ENCODE measurements around the gene SPTB.

Gene SPTB

DNA sequence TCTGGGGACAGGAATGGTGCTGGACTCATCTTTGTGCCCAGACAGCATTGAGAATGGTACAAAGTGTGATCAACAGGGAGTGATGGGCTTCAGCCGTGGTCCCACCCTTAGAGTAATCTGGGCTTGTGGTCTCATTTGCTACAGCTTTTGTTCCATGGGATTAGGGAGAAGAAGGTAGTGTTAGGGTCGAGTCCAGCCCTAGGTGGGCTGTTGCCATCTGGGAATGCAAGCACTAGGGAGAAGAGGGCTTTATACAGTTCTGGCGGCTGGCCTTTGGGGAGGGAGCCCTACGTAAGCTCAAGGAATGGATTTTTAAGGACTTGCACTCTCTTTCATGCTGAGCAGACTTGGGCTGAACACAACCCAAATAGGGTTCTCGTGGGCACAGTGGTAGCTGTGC is 170.6 kb downstream of the SPTB start:
- DNase-seq (ENCODE audit: low read depth), result no peak

DNA sequence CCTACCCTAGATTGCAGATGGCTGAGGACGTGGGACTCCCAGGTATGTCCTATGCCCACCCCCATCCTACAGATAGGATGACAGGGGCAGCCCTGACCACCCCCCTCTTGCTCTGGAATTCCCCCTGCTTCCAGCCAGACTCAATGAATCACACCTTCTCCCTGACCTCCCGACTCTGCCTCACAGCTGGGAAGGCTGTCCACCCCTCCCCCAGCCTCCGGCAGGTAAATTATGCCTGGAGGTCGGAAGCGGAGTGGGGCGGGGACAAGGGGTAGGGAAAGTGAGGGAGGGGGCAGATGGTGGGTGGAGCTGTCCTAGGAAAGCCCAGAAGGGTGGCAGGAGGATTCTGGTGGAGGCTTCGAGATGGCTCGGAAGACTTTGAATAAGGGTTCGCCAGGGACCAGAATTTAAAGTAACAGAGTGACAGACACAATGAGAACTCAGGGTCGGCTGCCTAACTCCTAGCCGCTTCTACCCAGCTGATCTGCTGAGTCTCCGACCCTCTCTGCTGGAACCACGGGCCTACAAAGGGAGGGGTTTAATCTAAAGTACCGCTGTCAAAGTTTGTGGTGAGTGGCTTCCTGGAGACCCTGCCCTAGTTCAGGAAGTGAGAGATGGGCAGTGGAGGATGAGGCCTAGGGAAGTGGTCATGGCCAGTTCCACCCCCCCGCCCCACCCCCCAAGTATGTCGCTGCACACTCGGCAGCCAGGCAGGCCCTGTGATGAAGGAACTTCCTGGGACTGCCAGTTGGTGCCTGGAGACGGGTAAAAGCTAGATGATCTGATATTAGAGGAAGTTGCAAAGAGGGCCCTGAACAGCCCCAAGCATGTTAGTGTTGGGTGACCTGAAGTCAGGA is 171.3 kb downstream of the SPTB start:
- DNase-seq (ENCODE audit: low read depth), result no peak

DNA sequence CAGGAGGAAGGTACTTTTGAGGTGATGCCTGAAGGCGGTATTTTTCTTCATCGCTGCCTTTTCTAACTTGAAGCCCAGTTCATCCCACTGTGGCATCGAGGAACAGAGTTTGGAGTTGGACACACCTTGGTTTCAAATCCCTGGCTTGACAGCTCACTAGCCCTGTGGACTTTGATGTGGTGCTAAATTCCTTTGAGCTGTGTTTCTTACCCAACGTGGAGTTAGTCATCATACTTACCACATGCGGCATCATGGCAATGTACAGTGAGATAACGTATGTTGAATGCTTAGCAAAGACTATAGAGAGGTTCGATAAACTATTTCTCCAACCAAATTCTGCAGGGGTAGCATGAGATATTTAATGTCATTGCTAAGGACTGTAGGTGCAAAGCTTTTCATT is 172.0 kb downstream of the SPTB start:
- DNase-seq (ENCODE audit: low read depth), result no peak

DNA sequence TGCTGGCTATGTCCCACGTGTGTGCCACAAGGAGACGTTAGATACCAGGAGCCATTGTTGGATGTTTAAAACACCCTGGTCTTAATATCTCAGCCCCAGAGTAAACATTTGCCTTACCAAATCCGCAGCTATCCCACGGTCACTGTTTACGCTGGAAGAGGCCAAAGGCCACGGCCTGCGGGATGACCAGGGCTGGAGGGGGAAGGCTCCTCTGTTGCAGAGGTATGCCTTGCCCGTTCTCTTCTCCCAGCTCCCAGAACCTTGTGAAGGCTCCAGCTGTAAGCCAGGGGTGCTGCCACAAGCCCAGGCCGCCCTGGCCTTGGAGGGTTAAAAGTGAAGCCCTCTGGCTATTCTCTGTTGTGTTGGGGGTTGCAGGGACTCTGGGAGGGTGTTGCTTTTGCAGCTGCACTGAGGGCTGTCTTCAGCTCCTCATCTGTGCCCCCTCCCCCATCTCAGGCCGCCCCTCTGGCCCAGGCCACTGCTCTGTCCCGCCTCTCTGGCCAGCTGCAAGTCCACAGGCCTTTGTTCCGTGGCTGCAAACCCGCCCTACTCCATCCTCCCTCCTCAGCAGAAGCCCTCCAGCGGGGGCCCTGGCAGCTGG is 173.0 kb downstream of the SPTB start:
- DNase-seq (ENCODE audit: low read depth), result no peak

DNA sequence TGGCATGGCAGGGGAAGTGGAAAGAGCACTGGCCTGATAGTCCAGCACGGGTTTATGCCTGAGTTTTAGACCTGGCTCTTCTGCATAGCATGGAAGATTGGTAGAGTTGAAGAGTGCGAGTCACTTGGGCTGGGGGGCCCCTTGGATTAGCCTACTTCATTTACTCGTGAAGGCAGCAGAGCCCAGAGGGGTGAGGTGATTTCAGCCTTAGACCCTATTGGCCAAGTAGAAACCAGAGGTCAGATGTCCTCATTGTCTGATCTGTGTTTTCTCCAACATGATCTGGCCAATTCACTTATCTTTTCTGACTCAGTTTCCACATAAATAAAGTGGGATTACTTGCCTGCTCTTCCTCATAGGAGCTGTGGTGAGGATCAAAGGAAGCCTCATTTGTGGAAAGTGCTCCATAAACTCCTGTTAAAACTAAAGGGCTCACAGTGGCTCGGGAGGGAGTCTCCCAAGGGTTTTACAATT is 173.6 kb downstream of the SPTB start:
- DNase-seq (ENCODE audit: low read depth), result no peak

DNA sequence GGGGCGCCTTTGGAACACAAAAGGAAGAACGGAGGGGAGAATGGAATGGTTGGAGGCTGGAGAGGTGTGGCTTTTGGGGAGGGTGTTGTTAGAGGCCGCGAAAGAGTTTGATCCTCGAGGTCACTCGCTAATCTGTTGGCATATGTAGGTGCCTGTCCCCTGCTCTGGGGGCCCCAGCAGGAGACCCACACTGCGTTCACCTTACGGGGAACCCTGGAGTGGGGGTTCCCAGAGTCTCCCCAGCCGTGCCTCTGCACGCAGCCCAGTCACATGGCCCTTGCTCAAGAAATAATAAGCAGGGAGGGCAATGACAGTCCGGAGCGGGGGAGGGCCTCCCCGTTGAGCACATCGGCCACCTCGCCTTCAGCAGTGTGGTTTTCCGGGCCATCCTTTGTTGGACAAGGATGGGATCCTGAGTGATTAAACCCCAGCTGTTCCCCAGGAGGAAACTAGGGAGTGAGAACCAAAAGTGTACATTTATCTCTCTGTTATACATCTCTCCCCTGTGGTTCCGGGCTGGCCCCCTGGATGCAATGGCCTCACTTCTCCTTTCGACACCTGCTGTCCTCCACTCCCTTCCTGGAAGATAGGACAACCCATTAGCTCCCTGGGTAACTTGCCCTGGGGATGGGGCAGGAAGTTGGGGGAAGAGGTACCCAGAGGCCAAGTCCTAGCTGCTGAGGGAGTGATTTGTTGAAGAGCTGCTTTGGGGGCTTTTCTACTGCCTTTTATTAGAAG is 174.2 kb downstream of the SPTB start:
- DNase-seq (ENCODE audit: low read depth), result no peak

DNA sequence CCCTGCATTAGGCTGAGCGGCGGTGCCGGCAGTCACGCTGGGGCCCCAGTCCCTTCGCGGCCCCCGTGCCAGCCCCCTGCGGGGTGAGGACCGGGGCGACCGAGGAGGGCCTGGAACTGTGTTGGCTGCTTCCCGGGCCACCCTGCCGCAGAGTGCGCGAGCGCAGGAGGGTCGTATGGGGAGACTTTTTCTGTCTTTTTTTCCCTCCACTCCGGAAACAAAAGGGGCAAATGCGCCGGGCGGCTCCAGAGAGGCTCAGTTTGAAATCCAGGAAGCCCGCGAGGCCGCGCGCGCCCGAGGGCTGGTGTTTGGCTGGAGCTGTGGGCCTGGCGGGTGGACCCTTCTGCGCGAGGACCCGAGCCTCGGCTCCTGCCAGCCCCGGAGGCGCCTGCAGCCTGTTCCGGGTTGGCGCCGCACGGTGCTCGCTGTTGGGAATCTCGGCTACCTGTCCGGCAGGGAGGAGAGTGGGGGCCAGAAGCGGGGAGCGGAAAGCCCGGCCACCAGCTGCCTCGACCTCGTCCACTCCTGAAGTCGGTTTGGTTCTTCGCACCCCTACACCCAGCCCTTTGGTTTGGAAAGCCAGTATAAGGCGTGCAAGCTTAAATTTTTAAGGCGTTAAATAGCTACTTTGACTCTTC is 174.8 kb downstream of the SPTB start:
- no peak for DNase-seq (ENCODE audit: low read depth)

DNA sequence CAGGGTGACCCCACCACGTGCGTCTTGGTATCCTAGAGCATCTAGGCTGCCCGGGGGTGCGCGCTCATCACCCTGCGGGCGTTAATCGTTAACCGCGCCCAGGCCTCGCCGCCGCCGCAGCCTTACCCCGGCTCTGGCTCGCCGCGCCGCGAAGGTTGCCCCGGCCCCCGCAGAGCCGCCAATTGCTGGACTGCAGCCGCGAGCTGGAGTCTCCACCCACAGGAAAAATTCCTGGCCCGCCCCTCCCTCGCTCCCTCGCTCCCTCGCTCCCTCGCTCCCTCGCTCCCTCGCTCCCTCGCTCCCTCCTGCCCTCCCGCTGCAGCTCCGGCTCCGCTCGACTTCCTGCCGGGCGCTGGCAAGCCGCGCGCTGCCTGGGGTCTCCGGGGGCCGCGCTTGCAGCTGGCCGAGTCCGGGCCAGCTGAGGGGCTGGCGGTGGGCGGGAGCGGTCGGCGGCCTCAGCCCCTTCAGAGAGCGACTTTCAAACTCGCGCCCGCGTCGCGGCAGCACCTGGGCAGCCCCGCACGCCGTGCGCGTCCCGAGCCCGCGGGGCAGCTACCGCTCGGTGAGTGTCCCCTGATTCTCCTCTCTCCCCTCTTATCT is 175.5 kb downstream of the SPTB start, which contains the start of gene PLEKHG3:
Gene PLEKHG3, plus strand, starts transcription at position 282 of the 600 bp plus-strand sequence. CDS start 23,208 bp downstream, outside the sequence.
- no peak for DNase-seq (ENCODE audit: low read depth)

DNA sequence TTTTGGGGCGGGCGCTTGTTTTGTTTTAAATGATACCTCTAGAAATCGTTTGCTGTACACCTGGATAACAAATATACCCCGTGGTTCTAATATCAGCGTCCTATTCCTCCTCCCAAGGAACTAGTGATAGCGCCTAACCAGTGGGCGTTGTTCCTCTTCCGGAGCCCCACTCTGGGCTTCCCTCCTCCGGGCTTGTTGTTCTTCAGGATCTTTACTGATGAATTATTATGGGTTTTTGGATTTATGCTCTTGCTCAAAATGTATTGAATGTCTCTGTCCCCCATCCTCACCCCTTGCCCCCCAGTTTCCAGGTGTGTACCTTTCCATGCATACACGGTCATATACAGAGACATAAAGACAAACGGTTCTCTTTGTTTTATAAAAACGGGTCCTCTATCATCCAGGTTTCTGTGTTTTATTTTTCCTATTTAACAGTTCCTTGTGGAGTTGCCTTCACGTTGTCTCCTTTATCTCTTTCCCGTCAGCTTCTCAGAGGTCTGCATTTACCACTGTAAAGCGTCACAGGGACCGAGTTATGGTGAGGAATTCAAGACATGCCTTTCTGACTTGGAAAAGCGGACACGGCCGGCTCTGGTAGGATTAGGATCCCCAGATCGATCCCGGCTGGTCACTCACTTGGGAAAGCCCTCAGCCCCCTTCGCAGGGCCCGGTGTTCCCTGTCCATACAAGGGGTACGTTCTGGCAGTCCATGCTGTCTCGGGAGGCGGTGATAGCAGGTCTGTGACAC is 176.1 kb downstream of the SPTB start:
- DNase-seq (ENCODE audit: low read depth), result no peak

DNA sequence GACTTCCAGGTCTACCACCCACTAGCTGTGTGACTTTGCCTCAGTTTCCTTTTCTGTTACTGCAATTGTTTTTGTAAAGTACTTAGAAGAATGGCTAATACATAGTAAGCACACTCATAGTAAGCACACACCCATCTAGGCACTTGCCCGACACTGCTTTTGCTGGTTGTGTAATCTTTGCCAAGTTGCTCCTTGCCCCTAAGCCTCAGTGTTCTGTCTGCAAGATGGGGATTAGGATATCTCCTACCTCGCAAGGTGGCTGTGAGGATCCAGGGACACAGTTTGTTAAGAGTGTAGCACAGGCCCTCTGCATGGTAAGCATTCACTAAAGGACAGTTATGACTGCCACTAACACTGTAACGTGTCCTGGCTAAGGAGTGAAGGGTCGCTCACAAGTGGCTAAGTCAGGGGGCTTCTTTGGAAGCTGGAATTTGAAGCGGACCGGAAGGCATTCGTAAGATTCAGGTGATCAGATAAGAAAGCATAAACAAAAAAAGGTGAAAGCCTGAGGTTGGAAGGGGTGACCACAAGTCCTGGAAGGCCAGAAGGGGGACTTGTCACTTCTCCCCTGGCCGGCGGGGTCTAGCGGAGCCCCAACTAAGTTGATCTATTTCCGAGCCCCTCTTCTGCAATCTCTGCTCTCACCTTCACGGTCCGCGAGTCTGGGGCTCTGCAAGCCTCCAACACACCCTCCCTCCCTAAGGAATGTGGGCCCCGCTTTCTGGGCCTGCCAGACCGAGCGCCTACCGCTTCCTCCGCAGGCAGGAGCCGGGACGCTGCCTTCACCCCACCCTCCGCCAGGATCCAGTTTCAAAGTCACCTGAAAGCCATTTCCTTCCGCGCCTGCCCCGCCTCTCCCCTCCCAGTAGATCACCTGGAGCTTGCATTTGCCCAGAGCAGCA is 177.0 kb downstream of the SPTB start:
- DNase-seq (ENCODE audit: low read depth), result no peak

DNA sequence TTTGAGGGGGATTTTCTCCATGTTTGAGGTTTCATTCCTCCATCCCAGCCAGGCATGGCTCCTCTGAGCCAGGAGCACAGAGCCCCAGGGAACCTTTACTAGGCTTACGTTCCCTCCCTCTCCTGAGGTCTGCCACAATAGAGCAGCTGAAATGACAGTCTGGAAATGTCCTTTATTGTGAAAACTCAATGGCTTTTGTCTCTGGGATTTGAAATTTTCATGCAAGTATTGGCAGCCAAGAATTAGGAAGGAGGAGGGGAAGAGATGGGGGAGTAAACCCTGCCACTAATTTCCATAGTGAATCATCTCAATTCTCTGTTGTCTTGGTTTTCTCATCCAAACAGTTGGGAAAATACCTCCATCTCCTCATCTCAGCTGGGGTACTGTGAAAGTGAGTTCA is 178.0 kb downstream of the SPTB start:
- no peak for DNase-seq (ENCODE audit: low read depth)

DNA sequence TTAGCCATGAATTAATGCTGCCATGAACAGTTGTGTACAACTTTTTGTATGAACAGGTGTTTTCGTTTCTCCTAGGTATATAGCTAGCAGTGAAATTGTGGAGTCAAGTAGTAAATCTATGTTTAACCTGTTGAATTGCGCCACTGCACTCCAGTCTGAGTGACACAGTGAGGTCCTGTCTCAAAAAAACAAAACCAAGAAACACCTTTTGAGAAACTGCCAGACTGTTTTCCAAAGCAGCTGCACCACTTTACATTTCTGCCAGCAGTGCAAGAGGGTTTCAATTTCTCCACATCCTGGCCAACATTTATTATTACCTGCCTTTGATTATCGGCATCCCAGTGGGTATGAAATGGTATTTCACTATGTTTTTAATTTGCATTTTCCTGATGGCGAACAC is 178.8 kb downstream of the SPTB start:
- no peak for DNase-seq (ENCODE audit: low read depth)

DNA sequence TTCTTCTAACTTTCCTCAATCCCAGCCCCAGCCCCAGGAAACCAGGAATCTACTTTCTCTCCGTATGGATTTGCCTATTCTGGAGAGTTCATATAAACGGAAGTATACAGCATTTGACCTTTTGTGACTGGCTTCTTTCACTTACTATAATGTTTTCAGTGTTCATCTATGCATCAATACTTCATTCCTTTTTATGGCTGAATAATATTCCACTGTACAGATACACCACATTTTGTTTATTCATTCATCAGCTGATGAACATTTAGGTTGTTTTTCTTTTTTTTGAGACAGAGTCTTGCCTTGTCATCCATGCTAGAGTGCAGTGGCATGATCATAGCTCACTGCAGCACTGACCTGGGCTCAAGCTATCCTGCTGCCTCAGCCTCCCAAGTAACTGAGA is 179.4 kb downstream of the SPTB start:
- DNase-seq (ENCODE audit: low read depth), result no peak

DNA sequence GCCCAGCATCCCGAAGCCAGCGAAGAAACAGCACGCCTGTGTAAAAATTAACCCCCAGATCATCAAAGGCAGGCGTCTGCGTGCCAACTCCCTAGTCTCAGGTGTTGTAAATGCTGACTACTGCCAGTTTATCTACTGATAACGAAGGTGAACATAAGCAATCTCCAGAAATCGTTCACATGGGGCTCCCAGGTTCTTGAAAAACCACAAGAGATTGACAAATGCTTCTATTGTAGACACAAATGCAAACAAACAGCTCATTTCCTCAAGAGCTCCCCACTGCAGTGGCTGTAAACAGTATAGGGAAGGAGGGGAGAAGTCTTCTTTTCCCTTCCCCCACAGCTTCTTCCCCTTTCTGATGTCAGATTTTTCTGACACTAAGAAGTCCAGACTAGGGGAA is 180.8 kb downstream of the SPTB start:
- no peak for DNase-seq (ENCODE audit: low read depth)

DNA sequence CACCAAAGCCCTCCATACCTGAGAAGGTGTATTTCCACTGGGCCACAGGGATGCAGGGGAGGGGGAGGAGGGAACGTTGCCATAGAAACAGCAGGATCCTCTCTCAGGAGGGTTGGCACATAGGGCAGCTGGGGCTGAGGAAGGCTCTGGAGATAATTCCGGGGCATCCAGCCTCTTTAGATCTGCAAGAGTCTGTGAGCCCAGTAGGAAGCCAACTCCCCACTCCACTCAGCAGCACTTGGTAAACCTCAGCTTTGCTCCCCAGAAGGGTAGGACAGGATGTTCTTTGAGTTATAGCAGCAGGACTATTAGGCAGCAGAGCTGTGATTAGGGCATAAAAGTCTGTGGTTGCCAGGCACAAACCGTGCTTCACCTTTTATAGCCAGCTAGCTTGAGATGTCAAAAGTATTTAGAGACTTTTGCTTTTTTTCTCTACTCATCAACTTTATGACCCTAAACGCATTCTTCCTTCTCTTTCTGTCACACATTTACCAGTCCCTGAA is 183.3 kb downstream of the SPTB start:
- DNase-seq (ENCODE audit: low read depth), result no peak

Measured in activated gamma-delta T cell treated with anti-CD3 and anti-CD28 coated beads, Interleukin-2, amount 50 U/mL, for 16 hours (primary cell).